A549 (cell line): ENCODE data around the gene PLOD2. TPM values are rescaled to one million over a fixed set of nuclear protein-coding genes. Genes with fewer than 3 reads are reported as not detected.

Source experiments
- ATAC-seq, 2 experiments: fragments of 200-7000 bp in 1 of 2; fragments of >200 bp in 1 of 2; cut with Nextera tagmentation in 1 of 2; cut with Tn5 transposase in 1 of 2; 3 replicates each; pipeline versions ENCODE4 v1.8.0 to v1.9.1; 2018 to 2020; ENCODE audit warnings: mild to moderate bottlenecking in 1 of 2, moderate library complexity in 1 of 2
- CTCF ChIA-PET: fragments of 300-600 bp; sonication (Branson Sonifier 250); formaldehyde crosslinking; extraction: SDS; loops from one replicate; lab custom pipeline; 2021; ENCODE audit warnings: antibody characterized with exemption, inconsistent platforms; lab: Yijun Ruan, JAX
- POLR2A ChIA-PET: fragments of 350-600 bp; formaldehyde crosslinking; extraction: SDS; loops from one replicate; lab custom pipeline; 2021; ENCODE audit warnings: antibody characterized with exemption, inconsistent platforms; lab: Yijun Ruan, JAX
- DNase-seq, 2 experiments: peaks; one replicate each; pipeline versions ENCODE4 v3.0.0 to v3.0.0-alpha.2; 2011 to 2016; ENCODE audit warnings: low read depth in 1 of 2, low spot score in 1 of 2
- FAIRE-seq: peaks from 2 replicates; lab custom pipeline; 2011; peaks lifted over from hg19 to GRCh38; lab: Jason Lieb, UNC
- H3K27ac ChIP-seq, 2 experiments: fragments of >200 bp; sonication (Bioruptor Twin); formaldehyde crosslinking; 3 replicates each; pipeline ENCODE4 v1.5.1; 2016 to 2017
- H3K4me1 ChIP-seq: fragments of >200 bp; sonication (Bioruptor Twin); formaldehyde crosslinking; 3 replicates; pipeline ENCODE4 v1.6.1; 2016
- H3K4me2 ChIP-seq: fragments of >200 bp; sonication (Bioruptor Twin); formaldehyde crosslinking; 3 replicates; pipeline ENCODE4 v1.6.1; 2016
- H3K4me3 ChIP-seq: fragments of >200 bp; sonication (Bioruptor Twin); formaldehyde crosslinking; 3 replicates; pipeline ENCODE4 v1.5.1; 2016
- H3K9me3 ChIP-seq: fragments of >200 bp; sonication (Bioruptor Twin); formaldehyde crosslinking; 3 replicates; pipeline ENCODE4 v1.6.1; 2016
- BCL3 ChIP-seq: fragments of >200 bp; sonication (Bioruptor Twin); formaldehyde crosslinking; IDR thresholded peaks from 3 replicates; pipeline ENCODE4 v1.6.1; 2016
- CBX8 ChIP-seq: fragments of 200-600 bp; sonication (generic); IDR thresholded peaks from 2 replicates; pipeline ENCODE4 v1.6.1; 2016
- CEBPB ChIP-seq, 2 experiments: fragments of >200 bp in 1 of 2; sonication (Bioruptor Twin) in 1 of 2; formaldehyde crosslinking in 1 of 2; IDR thresholded peaks; 2 replicates each; pipeline ENCODE4 v1.6.1; 2012 to 2016
- CHD2 ChIP-seq: fragments of 150-350 bp; IDR thresholded peaks from 2 replicates; pipeline ENCODE4 v1.6.1; 2014; ENCODE audit warnings: low read length; ENCODE audit not compliant: partially characterized antibody
- E2F6 ChIP-seq: IDR thresholded peaks from 2 replicates; pipeline ENCODE4 v1.6.1; 2012; ENCODE audit warnings: low read depth, borderline replicate concordance
- ELK1 ChIP-seq: fragments of 150-350 bp; IDR thresholded peaks from 2 replicates; pipeline ENCODE4 v1.6.1; 2014; ENCODE audit warnings: low read depth, mild to moderate bottlenecking, low read length
- EP300 ChIP-seq, 2 experiments: fragments of >200 bp; sonication (Bioruptor Twin); formaldehyde crosslinking; IDR thresholded peaks; 2 replicates in 1 of 2; 3 replicates in 1 of 2; pipeline ENCODE4 v1.6.1; 2016 to 2017
- ESRRA ChIP-seq: fragments of 150-350 bp; IDR thresholded peaks from 2 replicates; pipeline ENCODE4 v1.6.1; 2014; ENCODE audit warnings: mild to moderate bottlenecking, low read length, borderline replicate concordance
- FOSB ChIP-seq: fragments of 250-450 bp; sonication (Bioruptor Pico); IDR thresholded peaks from 2 replicates; pipeline ENCODE4 v1.5.0; 2020; ENCODE audit warnings: mild to moderate bottlenecking, moderate library complexity
- HDAC2 ChIP-seq: fragments of 200-600 bp; sonication (generic); IDR thresholded peaks from 2 replicates; pipeline ENCODE4 v1.6.1; 2016
- HOXB5 ChIP-seq: fragments of 250-450 bp; sonication (Bioruptor Pico); IDR thresholded peaks from 2 replicates; pipeline ENCODE4 v1.5.0; 2020; ENCODE audit warnings: mild to moderate bottlenecking, moderate library complexity
- JUNB ChIP-seq: fragments of >200 bp; sonication (Bioruptor Twin); formaldehyde crosslinking; IDR thresholded peaks from 2 replicates; pipeline ENCODE4 v1.6.1; 2016
- MAFK ChIP-seq: fragments of 450-650 bp; IDR thresholded peaks from 2 replicates; pipeline ENCODE4 v1.6.1; 2014; ENCODE audit not compliant: partially characterized antibody
- MAX ChIP-seq: IDR thresholded peaks from 2 replicates; pipeline ENCODE4 v1.6.1; 2012
- MAZ ChIP-seq: fragments of 150-350 bp; IDR thresholded peaks from 2 replicates; pipeline ENCODE4 v1.6.1; 2014; ENCODE audit warnings: antibody characterized with exemption, low read depth, low read length, borderline replicate concordance
- NR3C1 ChIP-seq: fragments of >200 bp; sonication (Bioruptor Twin); formaldehyde crosslinking; IDR thresholded peaks from 3 replicates; pipeline ENCODE4 v1.6.1; 2017
- PBX3 ChIP-seq: IDR thresholded peaks from 2 replicates; pipeline ENCODE4 v1.6.1; 2012
- POLR2AphosphoS2 ChIP-seq: conservative IDR thresholded peaks from 2 replicates; pipeline ENCODE4 v1.6.1; 2012; ENCODE audit warnings: low read length, improper control_type of control experiment, inconsistent platforms
- RARB ChIP-seq: fragments of 250-450 bp; sonication (Bioruptor Pico); IDR thresholded peaks from 2 replicates; pipeline ENCODE4 v1.8.0; 2021; ENCODE audit warnings: mild to moderate bottlenecking, moderate library complexity
- RCOR1 ChIP-seq: fragments of 150-350 bp; IDR thresholded peaks from 2 replicates; pipeline ENCODE4 v1.6.1; 2014; ENCODE audit warnings: antibody characterized with exemption, low read length, low read depth
- RFX5 ChIP-seq: fragments of 450-650 bp; IDR thresholded peaks from 2 replicates; pipeline ENCODE4 v1.7.1; 2014; ENCODE audit warnings: antibody characterized with exemption, mild to moderate bottlenecking, moderate library complexity
- RNF2 ChIP-seq: fragments of 200-600 bp; sonication (generic); IDR thresholded peaks from 2 replicates; pipeline ENCODE4 v1.6.1; 2016; ENCODE audit warnings: low read depth, mild to moderate bottlenecking, antibody characterized with exemption, moderate library complexity, borderline replicate concordance
- SMC3 ChIP-seq: fragments of >200 bp; sonication (Bioruptor Twin); formaldehyde crosslinking; IDR thresholded peaks from 3 replicates; pipeline ENCODE4 v1.6.1; 2018; ENCODE audit warnings: inconsistent platforms
- SREBF2 ChIP-seq: fragments of 450-650 bp; IDR thresholded peaks from 2 replicates; pipeline ENCODE4 v1.6.1; 2014; ENCODE audit warnings: mild to moderate bottlenecking, moderate library complexity
- ZNF302 ChIP-seq: fragments of 250-450 bp; sonication (Bioruptor Pico); IDR thresholded peaks from 2 replicates; pipeline ENCODE4 v1.9.0; 2021; ENCODE audit warnings: inconsistent platforms, mild to moderate bottlenecking, moderate library complexity
- WGBS: methylation state at CpG from one replicate; pipeline ENCODE4 v1.1.6; 2017; ENCODE audit errors: missing lambda C conversion rate; 5-methylcytosine and 5-hydroxymethylcytosine counted together
- polyA plus RNA-seq, 4 experiments: library from polyadenylated mRNA; depleted of rRNA in 3 of 4; stranded (reverse); fragments of >200 nt; fragmentation: RNase III in 1 of 4; extraction: RNeasy Plus Mini Kit Qiagen cat#74134 plus additional on column Dnase treatment in 1 of 4; gene quantifications; 2 replicates in 3 of 4; 3 replicates in 1 of 4; pipeline ENCODE4 v1.2.3, GENCODE V29; 2011 to 2017

PLOD2 gene
- polyA plus RNA-seq, 2 of the 4 experiments (the other 2 are of a cell fraction): 159 to 174 TPM

- TF ChIP-seq EP300 (IDR thresholded peaks at IDR 0.05) (no peak), E2F6 (no peak)
- TF ChIP-seq, all 56 proteins: peak for 0
Measured at GRCh38 chr3:146154995-146155394, 6.0 kb downstream of the PLOD2 start (continued).

GRCh38 chr3:146154316-146154715, 6.7 kb downstream of the PLOD2 start:
- H3K9me3 ChIP-seq: no peaks in the 10 kb centered on the region
- TF ChIP-seq MAFK (no peak), ESRRA (no peak), FOSB (CRISPR knock-in tag) (no peak), RARB (no peak), RFX5 (no peak), HOXB5 (CRISPR knock-in tag) (no peak), BCL3 (no peak), RNF2 (no peak), CEBPB (IDR thresholded peaks at IDR 0.05) (no peak), NR3C1 (no peak), HDAC2 (no peak), RCOR1 (no peak), E2F6 (no peak)
- CTCF ChIA-PET: interaction anchor here (1.4 kb wide), 1 partner anchor 8 kb away, joined by 7 read pairs; no protein-coding TSS in a partner anchor
- no peak overlapping the region for H3K27ac ChIP-seq
- no peak for FAIRE-seq
- ATAC-seq: no peak
- H3K4me1 ChIP-seq: peaks cover 92% of the 10 kb centered on the region
- peak overlapping the region; percentile 97 for H3K4me2 ChIP-seq
- WGBS: 92% methylated on average over 1 of the region's 1 CpG
- POLR2A ChIA-PET: no interaction called here
- no peak for DNase-seq
- no peak overlapping the region for H3K4me3 ChIP-seq

- WGBS: 76% methylated on average over 4 of the region's 4 CpGs
- Histone ChIP-seq H3K4me1 (peaks cover 96% of the 10 kb centered on the region), H3K4me3 (no peak overlapping the region), H3K9me3 (no peaks in the 10 kb centered on the region), H3K4me2 (peak overlapping the region; percentile 97), H3K27ac (peak overlapping the region in 1 of 2 experiments; percentile 58; a peak in 2 of 6 replicates)
- CTCF ChIA-PET: interaction anchor here (1.5 kb wide), 1 partner anchor 36 kb away, joined by 4 read pairs; no protein-coding TSS in a partner anchor
- FAIRE-seq (no peak), ATAC-seq (no peak), DNase-seq (no peak)
- POLR2A ChIA-PET: no interaction called here
- TF ChIP-seq RCOR1 (no peak), MAFK (no peak), JUNB (no peak), CBX8 (no peak), PBX3 (no peak), POLR2AphosphoS2 (no peak), MAZ (no peak), SREBF2 (no peak), SMC3 (no peak), MAX (no peak), ZNF302 (CRISPR knock-in tag) (no peak), HDAC2 (no peak), CHD2 (no peak), ELK1 (no peak), ESRRA (no peak)
Measured at GRCh38 chr3:146153429-146153828, 7.6 kb downstream of the PLOD2 start.
